Measurements from ENCODE around the gene ADGRL3.
"Not testable (repeated sequence)": the region's sequence is repeated elsewhere in the genome, so short reads cannot be mapped to it uniquely, and the experiment has no call there.

Gene ADGRL3

GRCh38 chr4:61320631-61321030, 120.5 kb downstream of the ADGRL3 start:
- intact Hi-C loops (cut with DNase I), result no loop called here
- DNase-seq, result no peak

DNA sequence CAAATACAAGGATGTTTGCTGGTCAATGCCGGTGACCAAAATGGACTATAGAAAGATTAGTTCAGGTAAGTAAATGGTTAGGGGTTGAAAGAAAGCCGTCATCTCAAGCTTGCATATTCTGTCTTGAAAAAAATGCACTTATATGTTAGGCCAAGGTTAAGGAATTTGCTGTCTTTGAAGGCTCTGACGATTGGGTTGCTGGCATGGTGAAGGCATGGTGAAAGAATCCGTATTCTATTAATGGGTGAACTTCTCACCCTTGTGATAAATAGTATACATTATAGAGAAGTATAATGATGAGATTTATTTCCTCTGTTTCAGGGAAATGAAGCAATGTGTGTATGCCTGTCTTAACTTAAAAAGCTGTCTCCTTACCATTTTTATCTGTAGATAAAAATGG, 132.6 kb downstream of the ADGRL3 start:
- no peak for DNase-seq
- intact Hi-C loops (cut with DNase I), result no loop called here

DNA sequence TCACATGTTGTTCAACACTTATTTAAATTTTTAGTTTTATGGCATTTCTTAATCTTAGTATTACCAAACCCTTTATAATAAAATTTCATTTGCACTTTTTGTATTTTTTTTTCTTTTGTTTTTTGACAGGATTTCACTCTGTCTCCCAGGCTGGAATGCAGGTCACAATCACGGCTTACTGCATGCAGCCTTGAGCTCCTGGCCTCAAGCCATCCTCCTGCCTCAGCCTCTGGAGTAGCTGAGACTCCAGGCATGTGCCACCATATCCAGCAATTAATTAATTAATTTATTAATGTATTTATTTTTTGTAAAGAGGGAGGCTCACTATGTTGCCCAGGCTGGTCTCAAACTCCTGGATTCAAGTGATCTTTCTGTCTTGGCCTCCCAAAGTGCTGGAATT, 133.4 kb downstream of the ADGRL3 start:
- intact Hi-C loops (cut with DNase I), result no loop called here
- no peak for DNase-seq

GRCh38 chr4:61335241-61335763, 135.2 kb downstream of the ADGRL3 start:
- intact Hi-C loops (cut with DNase I), result no loop called here

GRCh38 chr4:61336488-61336887, 136.4 kb downstream of the ADGRL3 start:
- intact Hi-C loops (cut with DNase I), result no loop called here
- peak in 33 of 42 donors; percentile 3 to 81 (median 36) for DNase-seq

More at GRCh38 chr4:61335241-61335763, 135.2 kb downstream of the ADGRL3 start:
- DNase-seq, result no peak

DNA sequence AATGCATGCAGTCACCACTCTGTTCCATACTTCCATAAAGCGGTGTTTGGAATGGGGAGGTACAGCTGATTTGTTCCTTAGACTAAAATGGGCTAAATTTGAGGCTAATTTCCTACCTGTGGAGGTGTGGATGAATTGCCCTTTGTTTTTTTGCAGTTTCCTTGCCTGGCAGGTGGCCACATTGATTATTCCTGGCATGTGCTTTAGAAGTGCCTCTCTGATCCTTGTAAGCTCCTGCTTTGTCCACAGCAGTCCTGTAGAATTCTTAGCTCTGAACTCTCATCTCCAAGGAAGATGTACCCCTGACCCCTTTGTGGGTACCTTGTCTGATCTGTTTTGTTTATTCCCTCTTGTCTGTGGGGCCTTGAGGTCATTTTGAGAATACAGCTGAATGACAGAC, 136.8 kb downstream of the ADGRL3 start:
- DNase-seq, result no peak
- intact Hi-C loops (cut with DNase I), result no loop called here

DNA sequence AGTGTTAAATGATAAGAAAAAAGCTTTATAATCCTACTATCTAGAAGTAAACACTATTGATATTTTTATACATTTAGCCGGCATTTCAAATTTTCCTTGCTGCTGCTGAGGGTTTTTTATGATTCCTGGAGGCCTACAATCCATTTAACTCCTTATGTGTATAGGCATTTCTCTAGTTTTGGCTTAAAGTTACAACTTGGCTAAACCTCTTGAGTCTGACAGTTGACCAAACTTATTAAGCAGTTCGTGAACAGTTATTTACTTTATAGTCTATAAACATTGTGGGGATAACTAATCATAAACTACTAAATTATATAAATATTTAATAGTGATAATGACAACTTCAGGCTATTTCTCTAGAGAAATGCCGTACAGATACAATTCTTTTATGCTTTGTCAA, 141.9 kb downstream of the ADGRL3 start:
- intact Hi-C loops (cut with DNase I), result no loop called here
- DNase-seq, result no peak

GRCh38 chr4:61350932-61351331, 150.8 kb downstream of the ADGRL3 start:
- no peak for DNase-seq
- intact Hi-C loops (cut with DNase I), result no loop called here

DNA sequence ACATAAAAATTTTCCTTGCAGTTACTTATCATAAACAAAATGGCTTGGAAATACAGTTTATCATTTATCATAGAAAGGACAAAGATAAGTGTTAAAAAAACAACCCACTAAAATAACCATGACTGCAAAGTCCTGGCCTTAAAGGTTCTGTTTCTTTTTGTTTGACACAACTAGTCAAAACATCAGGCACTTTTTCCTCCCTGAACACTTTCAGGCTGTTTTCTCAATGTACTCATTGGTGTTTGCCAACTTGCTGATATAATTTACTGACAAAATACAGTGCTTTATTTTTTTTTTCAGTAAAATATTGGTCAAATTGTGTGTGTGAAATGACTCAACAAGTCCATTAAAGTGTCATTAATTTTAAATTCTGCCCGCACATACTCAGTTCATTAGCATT, 156.6 kb downstream of the ADGRL3 start:
- intact Hi-C loops (cut with DNase I), result no loop called here
- no peak for DNase-seq

DNA sequence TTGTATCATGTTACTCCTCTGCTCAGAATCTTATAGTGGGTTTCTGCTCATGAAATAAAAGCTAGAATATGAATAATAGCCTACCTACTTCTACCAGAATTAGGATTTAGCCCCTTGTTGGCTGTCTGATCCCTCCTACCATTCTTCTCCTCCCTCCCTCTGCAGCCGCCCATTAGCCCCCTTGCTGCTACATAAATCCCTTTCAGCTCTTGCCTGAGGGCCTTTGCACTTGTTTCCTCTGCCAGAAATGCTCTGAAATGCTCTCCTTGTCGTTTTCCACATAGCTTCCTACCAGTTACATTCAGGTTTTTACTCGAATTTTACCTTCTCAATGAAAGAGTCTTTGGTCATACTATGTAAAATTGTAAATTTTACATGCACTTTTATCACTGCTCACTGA, 159.2 kb downstream of the ADGRL3 start:
- DNase-seq, result no peak
- intact Hi-C loops (cut with DNase I), result no loop called here

DNA sequence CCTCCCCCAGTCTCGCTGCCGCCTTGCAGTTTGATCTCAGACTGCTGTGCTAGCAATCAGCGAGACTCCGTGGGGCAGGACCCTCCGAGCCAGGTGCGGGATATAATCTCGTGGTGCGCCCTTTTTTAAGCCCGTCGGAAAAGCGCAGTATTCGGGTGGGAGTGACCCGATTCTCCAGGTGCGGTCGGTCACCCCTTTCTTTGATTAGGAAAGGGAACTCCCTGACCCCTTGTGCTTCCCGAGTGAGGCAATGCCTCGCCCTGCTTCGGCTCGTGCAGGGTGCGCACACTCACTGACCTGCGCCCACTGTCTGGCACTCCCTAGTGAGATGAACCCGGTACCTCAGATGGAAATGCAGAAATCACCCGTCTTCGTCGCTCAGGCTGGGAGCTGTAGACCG, 172.7 kb downstream of the ADGRL3 start:
- DNase-seq; intact Hi-C loops (cut with DNase I): not testable (repeated sequence)

- intact Hi-C loops (cut with DNase I), result no loop called here
- no peak for DNase-seq
Observed at GRCh38 chr4:61373901-61374440, 173.8 kb downstream of the ADGRL3 start.

GRCh38 chr4:61374447-61374891, 174.3 kb downstream of the ADGRL3 start:
- intact Hi-C loops (cut with DNase I), result no loop called here
- DNase-seq, result no peak

DNA sequence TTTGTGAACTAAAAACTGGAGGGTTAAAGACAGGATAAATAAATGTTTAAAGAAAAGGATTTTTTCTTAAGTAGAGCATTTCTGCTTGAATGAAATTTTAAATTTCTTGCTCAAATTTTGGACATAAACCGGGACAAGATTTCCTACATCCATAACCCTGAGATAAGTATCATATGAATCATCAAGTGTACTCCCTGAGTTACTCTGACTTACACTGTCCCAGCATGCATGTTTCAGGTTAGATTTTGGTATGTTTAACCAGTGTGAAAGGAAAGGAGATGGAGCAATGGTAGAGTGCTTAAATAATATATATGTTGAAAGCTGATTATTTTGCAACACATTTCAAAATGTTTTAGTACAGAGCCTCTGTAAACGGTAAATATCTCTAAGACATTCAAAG, 175.2 kb downstream of the ADGRL3 start:
- no peak for DNase-seq
- intact Hi-C loops (cut with DNase I), result no loop called here

GRCh38 chr4:61376301-61376700, 176.2 kb downstream of the ADGRL3 start:
- intact Hi-C loops (cut with DNase I), result no loop called here

GRCh38 chr4:61379406-61379805, 179.3 kb downstream of the ADGRL3 start:
- no peak for DNase-seq
- intact Hi-C loops (cut with DNase I), result no loop called here

More at GRCh38 chr4:61376301-61376700, 176.2 kb downstream of the ADGRL3 start:
- no peak for DNase-seq

DNA sequence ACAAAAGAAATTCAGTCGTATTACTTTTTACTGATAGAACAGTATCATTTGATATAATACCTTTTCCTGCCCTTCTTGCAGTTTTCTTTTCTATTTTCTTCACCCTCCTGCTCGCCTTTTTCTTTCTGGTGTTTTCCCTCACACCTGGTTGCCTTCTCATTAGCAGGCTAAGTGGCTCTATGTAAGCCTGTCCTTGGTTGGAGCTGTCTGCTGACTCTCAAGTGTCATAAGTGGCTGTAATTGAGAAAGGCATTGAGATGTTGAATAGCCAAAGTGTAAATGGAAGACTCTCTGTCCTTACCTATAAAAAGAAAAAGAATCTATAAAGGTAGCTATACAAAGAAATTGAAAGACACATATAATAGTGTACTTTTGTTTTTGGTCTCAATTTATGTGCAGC, 180.7 kb downstream of the ADGRL3 start:
- no peak for DNase-seq

DNA sequence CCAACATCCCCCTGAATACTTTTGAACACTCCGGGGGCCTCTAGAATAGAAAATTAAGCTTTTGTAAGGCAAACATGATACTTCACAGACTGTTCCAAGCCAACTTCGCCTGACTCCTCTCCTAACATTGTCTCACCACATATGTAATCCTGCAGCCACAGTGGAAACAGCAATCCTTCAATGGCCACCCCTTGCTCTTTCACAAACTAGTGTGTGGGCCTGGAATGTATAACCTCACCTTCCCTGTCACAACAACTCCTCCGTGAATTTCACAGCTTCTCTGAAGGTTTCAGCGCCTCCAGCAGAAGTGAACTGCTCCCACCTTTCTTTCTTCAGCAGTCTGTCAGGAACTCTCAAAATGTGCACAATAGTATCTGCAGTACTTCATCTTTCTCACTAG, 185.1 kb downstream of the ADGRL3 start:
- DNase-seq, result peak in 28 of 42 donors; percentile 2 to 78 (median 38)
- intact Hi-C loops (cut with DNase I), result no loop called here

More for the DNA sequence above, 180.7 kb downstream of the ADGRL3 start:
- intact Hi-C loops (cut with DNase I), result no loop called here

- intact Hi-C loops (cut with DNase I); DNase-seq: not testable (repeated sequence)
Observed at GRCh38 chr4:61387372-61387771, 187.2 kb downstream of the ADGRL3 start.

DNA sequence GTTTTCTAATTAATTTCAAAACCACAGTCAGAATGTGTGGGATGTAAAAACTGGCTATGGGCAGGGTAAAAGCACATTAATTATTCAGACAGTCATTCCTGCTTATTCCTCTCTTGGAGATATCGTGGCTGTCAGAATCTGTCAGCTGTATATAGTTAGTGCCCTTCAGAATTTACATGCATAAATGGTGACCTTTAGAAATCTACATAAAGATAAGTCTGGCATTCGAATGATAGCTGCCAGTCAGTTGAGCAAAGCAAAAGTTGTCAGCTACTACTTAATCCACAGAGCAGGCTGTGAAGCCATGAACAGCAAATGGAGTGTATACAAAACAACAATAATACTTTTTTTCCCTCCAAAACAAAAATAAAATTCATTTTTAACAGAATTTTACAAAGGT, 189.5 kb downstream of the ADGRL3 start:
- intact Hi-C loops (cut with DNase I), result no loop called here
- no peak for DNase-seq

GRCh38 chr4:61395754-61396153, 195.6 kb downstream of the ADGRL3 start:
- no peak for DNase-seq
- intact Hi-C loops (cut with DNase I), result no loop called here
